ENCODE measurements around the gene DCPS. TPM values are rescaled to one million over a fixed set of nuclear protein-coding genes. Genes with fewer than 3 reads are reported as not detected.

DCPS gene
- total and polyA plus RNA-seq, 8 donors, result 1.8 to 60.3 (median 12.6) TPM

- DNase-seq, result no peak
- TF ChIP-seq POLR2A (IDR thresholded peaks at IDR 0.05), result no peak
- no peak for TF ChIP-seq EP300 (IDR thresholded peaks at IDR 0.05)
- TF ChIP-seq CTCF (IDR thresholded peaks at IDR 0.05), result no peak
- no peak for TF ChIP-seq POLR2AphosphoS5 (IDR thresholded peaks at IDR 0.05)
- Histone ChIP-seq H3K27ac (no peak overlapping the region), H3K27me3 (no peaks in the 10 kb centered on the region), H3K9me3 (no peaks in the 10 kb centered on the region), H3K4me3 (no peak overlapping the region), H3K36me3 (peaks cover 7 to 72% (median 60%) of the 10 kb centered on the region in 4 donors), H3K4me1 (peaks cover 14 to 47% (median 19%) of the 10 kb centered on the region in 4 donors)
- whole genome bisulfite sequencing, 5 donors, result 70 to 84% (median 78%) methylated on average over 8 of the region's 8 CpGs
- intact Hi-C loops (cut with DNase I; ENCODE audit: low total_unique reads), result no loop called here
These were observed 32.3 kb downstream of the DCPS start for GRCh38 chr11:126336138-126336541.

- peaks cover 7 to 72% (median 60%) of the 10 kb centered on the region in 4 donors for H3K36me3 ChIP-seq
- no peak for DNase-seq
- H3K4me3 ChIP-seq, result no peak overlapping the region
- no peak for TF ChIP-seq EP300 (IDR thresholded peaks at IDR 0.05)
- TF ChIP-seq POLR2A (IDR thresholded peaks at IDR 0.05), result no peak
- TF ChIP-seq CTCF (IDR thresholded peaks at IDR 0.05), result no peak
- no peak for TF ChIP-seq POLR2AphosphoS5 (IDR thresholded peaks at IDR 0.05)
- H3K9me3 ChIP-seq, result no peaks in the 10 kb centered on the region
- H3K27ac ChIP-seq, result no peak overlapping the region
- 76 to 91% (median 81%) methylated on average over 5 to 9 of the region's 9 CpGs for WGBS, 5 donors
- intact Hi-C loops (cut with DNase I; ENCODE audit: low total_unique reads), result no loop called here
- peaks cover 14 to 51% (median 19%) of the 10 kb centered on the region in 4 donors for H3K4me1 ChIP-seq
- H3K27me3 ChIP-seq, result no peaks in the 10 kb centered on the region
These were observed 32.8 kb downstream of the DCPS start for GRCh38 chr11:126336671-126337101.

GRCh38 chr11:126337126-126337473, 33.2 kb downstream of the DCPS start:
- intact Hi-C loops (cut with DNase I; ENCODE audit: low total_unique reads), result no loop called here
- Histone ChIP-seq H3K27ac (no peak overlapping the region), H3K27me3 (no peaks in the 10 kb centered on the region), H3K9me3 (no peaks in the 10 kb centered on the region), H3K4me1 (peaks cover 14 to 50% (median 19%) of the 10 kb centered on the region in 4 donors), H3K36me3 (peaks cover 7 to 72% (median 59%) of the 10 kb centered on the region in 4 donors), H3K4me3 (no peak overlapping the region)
- no peak for DNase-seq
- WGBS, 5 donors, result 75 to 98% (median 77%) methylated on average over 4 of the region's 4 CpGs
- TF ChIP-seq EP300 (IDR thresholded peaks at IDR 0.05) (no peak), POLR2A (IDR thresholded peaks at IDR 0.05) (no peak), POLR2AphosphoS5 (IDR thresholded peaks at IDR 0.05) (no peak), CTCF (IDR thresholded peaks at IDR 0.05) (no peak)

GRCh38 chr11:126337474-126338241, 33.8 kb downstream of the DCPS start:
- Histone ChIP-seq H3K27ac (no peak overlapping the region), H3K9me3 (no peaks in the 10 kb centered on the region), H3K36me3 (peaks cover 7 to 71% (median 59%) of the 10 kb centered on the region in 4 donors), H3K27me3 (no peaks in the 10 kb centered on the region), H3K4me1 (peaks cover 14 to 49% (median 19%) of the 10 kb centered on the region in 4 donors), H3K4me3 (no peak overlapping the region)
- intact Hi-C loops (cut with DNase I; ENCODE audit: low total_unique reads), result no loop called here
- TF ChIP-seq EP300 (IDR thresholded peaks at IDR 0.05), result no peak
- no peak for TF ChIP-seq POLR2A (IDR thresholded peaks at IDR 0.05)
- no peak for TF ChIP-seq CTCF (IDR thresholded peaks at IDR 0.05)
- TF ChIP-seq POLR2AphosphoS5 (IDR thresholded peaks at IDR 0.05), result no peak
- no peak for DNase-seq
- 85 to 95% (median 87%) methylated on average over 9 to 15 of the region's 15 CpGs for WGBS, 5 donors
